Upper lobe of left lung (tissue), 4 donors: ENCODE results near the gene LILRB2.
"Not testable (repeated sequence)": the region's sequence is repeated elsewhere in the genome, so short reads cannot be mapped to it uniquely, and the experiment has no call there.

Experiments
- POLR2A ChIP-seq, 4 donors: fragments of 450-650 bp; IDR thresholded peaks; one replicate each; pipeline ENCODE4 v1.5.1; 2016 to 2017; ENCODE audit warnings: antibody characterized with exemption in 4 of 4, mild to moderate bottlenecking in 2 of 4
- TF ChIP-seq, protein P1 (sequence below), 6 experiments: fragments of 450-650 bp in 4 of 6; fragments of 200-600 bp in 2 of 6; sonication (generic) in 2 of 6; IDR thresholded peaks; one replicate each; pipeline ENCODE4 v1.5.1; 2016 to 2019; ENCODE audit warnings: antibody characterized with exemption in 6 of 6

DNA sequence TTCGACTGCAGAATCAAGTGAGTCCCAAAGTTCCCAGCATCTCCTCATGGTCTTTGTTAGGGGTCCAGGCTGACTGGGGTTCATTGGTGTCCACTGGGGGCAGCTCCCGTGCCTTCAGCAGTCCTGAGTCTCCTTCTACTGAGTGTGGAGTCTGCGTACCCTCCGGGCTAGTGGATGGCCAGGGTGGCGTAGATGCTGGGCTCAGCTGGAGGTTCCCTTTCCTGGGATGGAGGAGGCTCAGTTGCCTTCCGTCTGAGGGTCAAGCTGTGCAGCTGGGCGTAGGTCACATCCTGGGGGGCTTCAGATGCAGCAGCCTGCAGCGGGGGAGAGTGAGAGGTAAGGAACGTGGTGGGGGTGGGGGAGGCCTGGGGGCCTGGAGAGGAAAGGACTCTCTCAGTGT is 6.4 kb downstream of the LILRB2 start:
- TF ChIP-seq, protein P1, sequence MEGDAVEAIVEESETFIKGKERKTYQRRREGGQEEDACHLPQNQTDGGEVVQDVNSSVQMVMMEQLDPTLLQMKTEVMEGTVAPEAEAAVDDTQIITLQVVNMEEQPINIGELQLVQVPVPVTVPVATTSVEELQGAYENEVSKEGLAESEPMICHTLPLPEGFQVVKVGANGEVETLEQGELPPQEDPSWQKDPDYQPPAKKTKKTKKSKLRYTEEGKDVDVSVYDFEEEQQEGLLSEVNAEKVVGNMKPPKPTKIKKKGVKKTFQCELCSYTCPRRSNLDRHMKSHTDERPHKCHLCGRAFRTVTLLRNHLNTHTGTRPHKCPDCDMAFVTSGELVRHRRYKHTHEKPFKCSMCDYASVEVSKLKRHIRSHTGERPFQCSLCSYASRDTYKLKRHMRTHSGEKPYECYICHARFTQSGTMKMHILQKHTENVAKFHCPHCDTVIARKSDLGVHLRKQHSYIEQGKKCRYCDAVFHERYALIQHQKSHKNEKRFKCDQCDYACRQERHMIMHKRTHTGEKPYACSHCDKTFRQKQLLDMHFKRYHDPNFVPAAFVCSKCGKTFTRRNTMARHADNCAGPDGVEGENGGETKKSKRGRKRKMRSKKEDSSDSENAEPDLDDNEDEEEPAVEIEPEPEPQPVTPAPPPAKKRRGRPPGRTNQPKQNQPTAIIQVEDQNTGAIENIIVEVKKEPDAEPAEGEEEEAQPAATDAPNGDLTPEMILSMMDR (IDR thresholded peaks at IDR 0.05) = not testable (repeated sequence)
- not testable (repeated sequence) for TF ChIP-seq POLR2A (IDR thresholded peaks at IDR 0.05)
